Measurements from ENCODE around the gene MDC1. TPM values are rescaled to one million over a fixed set of nuclear protein-coding genes. Genes with fewer than 3 reads are reported as not detected.

The MDC1 gene
- total and polyA plus RNA-seq, 10 donors = 7.8 to 47.7 (median 22.1) TPM

DNA sequence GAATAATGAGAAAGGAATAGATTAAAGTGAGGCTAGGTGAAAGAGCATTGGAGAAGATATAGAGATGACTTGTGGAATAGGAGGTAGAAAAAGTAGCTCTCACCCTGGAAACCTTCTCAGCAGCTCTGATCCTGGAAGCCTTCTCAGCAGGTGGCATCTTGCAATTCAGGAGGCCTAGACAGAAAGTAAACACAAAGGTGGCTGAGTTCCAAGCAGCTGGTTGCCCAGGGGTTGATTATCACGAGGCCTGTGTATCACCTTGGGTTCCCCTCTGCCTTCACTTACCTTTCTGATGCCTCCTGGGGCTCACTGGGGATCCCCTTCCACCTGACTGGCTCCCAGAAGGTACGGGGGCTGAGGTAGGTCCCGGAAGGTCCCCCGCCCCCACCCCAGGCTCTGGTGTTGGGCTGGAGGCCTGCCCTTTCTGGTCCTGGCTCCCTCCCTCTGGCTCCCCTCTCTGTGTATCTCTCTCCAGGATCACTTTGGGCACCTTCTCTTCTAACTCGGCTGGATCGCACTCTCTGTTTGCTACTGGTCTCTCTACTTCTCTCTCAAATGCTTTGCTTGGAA lies 9.7 kb downstream of the MDC1 start:
- WGBS, 5 donors = 85 to 93% (median 90%) methylated on average over 6 of the region's 6 CpGs
- TF ChIP-seq CTCF (IDR thresholded peaks at IDR 0.05 in 8 of 11, conservative IDR thresholded peaks at IDR 0.05 in 3 of 11) (no peak), POLR2AphosphoS5 (IDR thresholded peaks at IDR 0.05) (no peak), POLR2A (IDR thresholded peaks at IDR 0.05) (no peak)
- Histone ChIP-seq H3K36me3 (peaks cover 0 to 99% (median 55%) of the 10 kb centered on the region in 6 donors), H3K4me1 (peaks cover 0 to 19% (median 0%) of the 10 kb centered on the region in 6 donors), H3K9me3 (no peaks in the 10 kb centered on the region), H3K4me3 (no peak overlapping the region), H3K27me3 (replicated peaks in 1 of 7) (no peaks in the 10 kb centered on the region), H3K27ac (no peak overlapping the region)
- intact Hi-C loops (cut with DNase I; ENCODE audit: low total_unique reads) = no loop called here
- DNase-seq = peak; percentile 37

DNA sequence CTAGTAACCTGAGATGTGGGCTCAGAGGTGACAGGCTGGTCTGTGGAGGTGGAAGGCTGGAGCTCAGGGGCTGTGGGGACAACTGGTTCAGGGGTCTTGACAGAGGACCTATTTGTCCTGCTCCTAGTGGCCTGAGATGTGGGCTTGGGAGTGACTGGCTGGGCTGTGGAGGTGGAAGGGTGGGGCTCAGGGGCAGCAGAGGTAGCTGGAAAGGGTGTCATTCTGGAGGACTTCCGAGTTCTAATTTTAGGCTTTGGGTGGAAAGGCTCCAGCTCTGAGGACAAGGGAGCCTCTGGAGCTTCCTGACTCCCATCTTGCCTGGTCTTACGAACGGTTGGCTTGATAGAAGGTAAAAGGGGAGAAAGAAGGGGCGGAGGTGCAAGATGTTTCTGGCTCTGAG lies 11.5 kb downstream of the MDC1 start:
- peak; percentile 22 for DNase-seq
- Histone ChIP-seq H3K4me3 (no peak overlapping the region), H3K36me3 (peaks cover 0 to 98% (median 45%) of the 10 kb centered on the region in 6 donors), H3K9me3 (no peaks in the 10 kb centered on the region), H3K27ac (no peak overlapping the region), H3K27me3 (replicated peaks in 1 of 7) (no peaks in the 10 kb centered on the region), H3K4me1 (peaks cover 0 to 10% (median 0%) of the 10 kb centered on the region in 6 donors)
- intact Hi-C loops (cut with DNase I; ENCODE audit: low total_unique reads) = no loop called here
- 92 to 97% (median 97%) methylated on average over 4 of the region's 4 CpGs for WGBS, 5 donors
- TF ChIP-seq CTCF (IDR thresholded peaks at IDR 0.05 in 8 of 11, conservative IDR thresholded peaks at IDR 0.05 in 3 of 11) = no peak
- TF ChIP-seq POLR2A (IDR thresholded peaks at IDR 0.05) = no peak
- no peak for TF ChIP-seq POLR2AphosphoS5 (IDR thresholded peaks at IDR 0.05)

DNA sequence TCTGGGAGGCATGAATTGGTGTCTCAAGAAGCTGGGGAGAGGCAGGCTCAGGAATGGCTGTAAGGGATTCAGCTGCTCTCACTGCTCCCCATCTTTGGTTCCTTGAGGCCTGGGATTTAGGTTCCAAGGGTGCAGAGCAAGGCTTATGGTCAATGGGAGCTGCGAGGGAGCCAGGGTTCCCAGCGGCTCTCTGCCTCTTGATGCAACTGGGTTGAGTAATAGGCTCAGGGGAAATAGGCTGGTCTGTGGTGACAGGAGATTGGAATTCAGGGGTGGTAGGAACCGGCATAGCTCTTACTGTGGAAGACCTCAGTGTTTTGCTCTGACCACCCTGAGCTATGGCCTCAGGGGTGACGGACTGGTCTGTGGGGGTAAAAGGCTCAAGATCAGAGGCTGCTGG lies 13.3 kb downstream of the MDC1 start:
- Histone ChIP-seq H3K4me1 (peaks cover 0 to 15% (median 2%) of the 10 kb centered on the region in 6 donors), H3K27ac (no peak overlapping the region), H3K27me3 (replicated peaks in 1 of 7) (no peaks in the 10 kb centered on the region), H3K4me3 (no peak overlapping the region), H3K36me3 (peaks cover 0 to 98% (median 33%) of the 10 kb centered on the region in 6 donors), H3K9me3 (no peaks in the 10 kb centered on the region)
- peak; percentile 51 for DNase-seq
- intact Hi-C loops (cut with DNase I; ENCODE audit: low total_unique reads) = no loop called here
- TF ChIP-seq CTCF (IDR thresholded peaks at IDR 0.05 in 8 of 11, conservative IDR thresholded peaks at IDR 0.05 in 3 of 11) (no peak), POLR2AphosphoS5 (IDR thresholded peaks at IDR 0.05) (no peak), POLR2A (IDR thresholded peaks at IDR 0.05) (no peak)
- WGBS, 5 donors = 62 to 97% (median 73%) methylated on average over 4 of the region's 4 CpGs

DNA sequence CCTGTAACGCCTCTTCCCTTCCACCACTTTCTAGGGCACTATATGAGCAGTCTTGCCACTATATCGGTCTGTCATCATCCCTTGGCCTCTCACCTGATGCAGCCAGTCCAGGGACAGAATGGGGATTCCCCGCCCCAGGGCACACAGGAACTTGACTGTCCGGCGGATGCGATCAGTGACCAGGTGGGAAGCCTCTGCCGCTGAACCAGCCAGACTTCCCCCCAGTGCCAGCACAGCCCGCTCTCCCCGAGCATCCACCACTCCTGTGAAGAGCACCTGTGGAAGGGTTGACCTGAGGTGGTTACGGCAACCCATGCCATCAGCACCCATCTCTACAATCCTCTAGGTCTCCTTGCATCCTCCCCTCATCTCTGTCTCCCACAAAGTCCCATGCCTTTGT lies 14.1 kb downstream of the MDC1 start:
- Histone ChIP-seq H3K9me3 (no peaks in the 10 kb centered on the region), H3K27me3 (replicated peaks in 1 of 7) (no peaks in the 10 kb centered on the region), H3K27ac (no peak overlapping the region), H3K36me3 (peaks cover 0 to 89% (median 31%) of the 10 kb centered on the region in 6 donors), H3K4me1 (peaks cover 0 to 15% (median 2%) of the 10 kb centered on the region in 6 donors), H3K4me3 (no peak overlapping the region)
- intact Hi-C loops (cut with DNase I; ENCODE audit: low total_unique reads) = no loop called here
- peak; percentile 55 for DNase-seq
- WGBS, 5 donors = 92 to 98% (median 95%) methylated on average over 10 of the region's 10 CpGs
- peak in 1 of 3 donors; percentile 54 for TF ChIP-seq POLR2AphosphoS5 (IDR thresholded peaks at IDR 0.05)
- no peak for TF ChIP-seq POLR2A (IDR thresholded peaks at IDR 0.05)

Measured in spleen (tissue), 11 donors.